Activated CD8-positive, alpha-beta memory T cell treated with anti-CD3 and anti-CD28 coated beads, Interleukin-2, amount 50 U/mL, for 48 hours (primary cell): ENCODE results near the gene JKAMP.

Experiments used
- DNase-seq: peaks from one replicate; pipeline ENCODE4 v3.0.0-alpha.2; 2020

The JKAMP gene

DNA sequence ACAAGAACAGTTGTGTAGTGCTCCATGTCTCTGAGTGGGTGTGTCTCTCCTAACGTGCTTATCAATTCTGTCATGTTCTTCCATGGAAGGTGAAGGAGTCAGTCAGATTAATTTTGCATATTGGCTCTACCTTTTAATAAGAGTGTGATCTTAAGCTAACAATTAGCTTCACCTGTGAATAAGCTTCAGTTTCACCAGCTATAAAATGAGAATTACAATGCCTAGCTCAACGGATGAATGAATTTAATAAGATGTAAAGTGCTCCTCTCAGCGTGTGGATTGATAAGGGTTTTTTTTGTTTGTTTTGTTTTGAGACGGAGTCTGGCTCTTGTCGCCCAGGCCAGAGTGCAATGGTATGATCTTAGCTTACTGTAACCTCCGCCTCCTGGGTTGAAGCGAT lies 59.6 kb downstream of the JKAMP start:
- DNase-seq = no peak

DNA sequence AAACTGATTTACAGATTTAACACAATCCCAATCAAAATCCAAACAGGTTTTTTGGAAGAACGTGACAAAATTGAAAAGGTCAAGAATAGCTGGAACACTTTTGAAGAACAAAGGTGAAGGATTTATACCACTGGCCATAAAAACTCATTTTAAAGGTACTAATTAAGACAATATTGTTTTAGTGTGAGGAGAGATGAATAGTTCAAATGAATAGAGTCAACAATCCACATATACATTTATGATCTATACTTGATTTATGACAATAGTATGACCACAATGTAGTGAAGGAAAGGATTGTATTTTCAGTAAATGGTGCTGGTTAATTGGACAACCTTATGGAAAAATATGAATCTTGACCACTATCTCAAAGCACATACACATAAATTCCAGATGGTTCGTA lies 63.0 kb downstream of the JKAMP start:
- DNase-seq = no peak
